Measurements from ENCODE around the gene CD4.

The CD4 gene

GRCh38 chr12:6752921-6753771, 36.2 kb upstream of the CD4 start, which contains the start of gene MLF2:
TSS of gene MLF2 (minus strand) at chr12:6753141. CDS start at chr12:6752334, 807 bp downstream.
- Histone ChIP-seq H3K9ac (ENCODE audit: low read depth, low read length) (peak within 1 kb of the TSS; percentile 78), H3K9me3 (ENCODE audit: insufficient read depth, low read depth, low read length) (no peaks in the 10 kb centered on the region), H3K27me3 (ENCODE audit: insufficient read depth, low read length) (no peaks in the 10 kb centered on the region), H3K27ac (ENCODE audit: low read depth, low read length) (peak within 1 kb of the TSS; percentile 90), H3K4me1 (ENCODE audit: insufficient read depth, low read length) (peaks cover 7% of the 10 kb centered on the region), H3K4me3 (ENCODE audit: low read length) (peak within 1 kb of the TSS; percentile 65), H3K36me3 (ENCODE audit: insufficient read depth, low read length) (peaks cover 38% of the 10 kb centered on the region)
- under 1% methylated on average over 62 of the region's 62 CpGs for WGBS

GRCh38 chr12:6753772-6754356, 35.5 kb upstream of the CD4 start:
- 1% methylated on average over 7 of the region's 7 CpGs for WGBS
- no peak overlapping the region for H3K27ac ChIP-seq (ENCODE audit: low read depth, low read length)

GRCh38 chr12:6754411-6754810, 34.9 kb upstream of the CD4 start:
- Histone ChIP-seq H3K9me3 (ENCODE audit: insufficient read depth, low read depth, low read length) (no peaks in the 10 kb centered on the region), H3K9ac (ENCODE audit: low read depth, low read length) (no peak overlapping the region), H3K4me1 (ENCODE audit: insufficient read depth, low read length) (peaks cover 7% of the 10 kb centered on the region), H3K36me3 (ENCODE audit: insufficient read depth, low read length) (peaks cover 26% of the 10 kb centered on the region), H3K27ac (ENCODE audit: low read depth, low read length) (no peak overlapping the region), H3K27me3 (ENCODE audit: insufficient read depth, low read length) (no peaks in the 10 kb centered on the region), H3K4me3 (ENCODE audit: low read length) (no peak overlapping the region)
- whole genome bisulfite sequencing, result 91% methylated on average over 2 of the region's 2 CpGs

More at GRCh38 chr12:6753772-6754356, 35.5 kb upstream of the CD4 start:
- H3K4me1 ChIP-seq (ENCODE audit: insufficient read depth, low read length), result peaks cover 7% of the 10 kb centered on the region
- H3K9ac ChIP-seq (ENCODE audit: low read depth, low read length), result no peak overlapping the region
- peak overlapping the region; percentile 28 for H3K4me3 ChIP-seq (ENCODE audit: low read length)
- H3K27me3 ChIP-seq (ENCODE audit: insufficient read depth, low read length), result no peaks in the 10 kb centered on the region
- peaks cover 31% of the 10 kb centered on the region for H3K36me3 ChIP-seq (ENCODE audit: insufficient read depth, low read length)
- H3K9me3 ChIP-seq (ENCODE audit: insufficient read depth, low read depth, low read length), result no peaks in the 10 kb centered on the region

- WGBS, result 87% methylated on average over 8 of the region's 8 CpGs
- no peak overlapping the region for H3K4me3 ChIP-seq (ENCODE audit: low read length)
- H3K9me3 ChIP-seq (ENCODE audit: insufficient read depth, low read depth, low read length), result no peaks in the 10 kb centered on the region
- H3K27ac ChIP-seq (ENCODE audit: low read depth, low read length), result no peak overlapping the region
- H3K27me3 ChIP-seq (ENCODE audit: insufficient read depth, low read length), result no peaks in the 10 kb centered on the region
- no peaks in the 10 kb centered on the region for H3K36me3 ChIP-seq (ENCODE audit: insufficient read depth, low read length)
- H3K4me1 ChIP-seq (ENCODE audit: insufficient read depth, low read length), result peaks cover 7% of the 10 kb centered on the region
- no peak overlapping the region for H3K9ac ChIP-seq (ENCODE audit: low read depth, low read length)
Measured at GRCh38 chr12:6757028-6757690, 32.2 kb upstream of the CD4 start.

GRCh38 chr12:6758506-6759095, 30.7 kb upstream of the CD4 start:
- WGBS, result 84% methylated on average over 9 of the region's 9 CpGs
- Histone ChIP-seq H3K9ac (ENCODE audit: low read depth, low read length) (no peak overlapping the region), H3K27me3 (ENCODE audit: insufficient read depth, low read length) (no peaks in the 10 kb centered on the region), H3K4me3 (ENCODE audit: low read length) (no peak overlapping the region), H3K4me1 (ENCODE audit: insufficient read depth, low read length) (peaks cover 13% of the 10 kb centered on the region), H3K27ac (ENCODE audit: low read depth, low read length) (no peak overlapping the region), H3K9me3 (ENCODE audit: insufficient read depth, low read depth, low read length) (no peaks in the 10 kb centered on the region), H3K36me3 (ENCODE audit: insufficient read depth, low read length) (no peaks in the 10 kb centered on the region)

GRCh38 chr12:6759741-6760140, 29.6 kb upstream of the CD4 start:
- H3K9me3 ChIP-seq (ENCODE audit: insufficient read depth, low read depth, low read length), result no peaks in the 10 kb centered on the region
- H3K27ac ChIP-seq (ENCODE audit: low read depth, low read length), result no peak overlapping the region
- no peaks in the 10 kb centered on the region for H3K36me3 ChIP-seq (ENCODE audit: insufficient read depth, low read length)
- H3K9ac ChIP-seq (ENCODE audit: low read depth, low read length), result no peak overlapping the region
- 84% methylated on average over 5 of the region's 5 CpGs for whole genome bisulfite sequencing
- H3K4me1 ChIP-seq (ENCODE audit: insufficient read depth, low read length), result peaks cover 11% of the 10 kb centered on the region
- no peaks in the 10 kb centered on the region for H3K27me3 ChIP-seq (ENCODE audit: insufficient read depth, low read length)
- no peak overlapping the region for H3K4me3 ChIP-seq (ENCODE audit: low read length)

- Histone ChIP-seq H3K36me3 (ENCODE audit: insufficient read depth, low read length) (no peaks in the 10 kb centered on the region), H3K9ac (ENCODE audit: low read depth, low read length) (peak overlapping the region; percentile 39; the same call in 1 of the 2 replicates), H3K4me3 (ENCODE audit: low read length) (peak overlapping the region; percentile 22), H3K9me3 (ENCODE audit: insufficient read depth, low read depth, low read length) (no peaks in the 10 kb centered on the region), H3K4me1 (ENCODE audit: insufficient read depth, low read length) (peaks cover 22% of the 10 kb centered on the region), H3K27me3 (ENCODE audit: insufficient read depth, low read length) (no peaks in the 10 kb centered on the region), H3K27ac (ENCODE audit: low read depth, low read length) (peak overlapping the region; percentile 80)
- 77% methylated on average over 4 of the region's 4 CpGs for WGBS
Measured at GRCh38 chr12:6763380-6763779, 25.9 kb upstream of the CD4 start.

GRCh38 chr12:6764011-6764828, 25.1 kb upstream of the CD4 start:
- Histone ChIP-seq H3K9ac (ENCODE audit: low read depth, low read length) (peak overlapping the region; percentile 39; the same call in 1 of the 2 replicates), H3K36me3 (ENCODE audit: insufficient read depth, low read length) (peaks cover under 1% of the 10 kb centered on the region), H3K27ac (ENCODE audit: low read depth, low read length) (peak overlapping the region; percentile 80), H3K4me3 (ENCODE audit: low read length) (peak overlapping the region; percentile 96), H3K4me1 (ENCODE audit: insufficient read depth, low read length) (peaks cover 30% of the 10 kb centered on the region), H3K9me3 (ENCODE audit: insufficient read depth, low read depth, low read length) (no peaks in the 10 kb centered on the region), H3K27me3 (ENCODE audit: insufficient read depth, low read length) (no peaks in the 10 kb centered on the region)
- WGBS, result 6% methylated on average over 15 of the region's 16 CpGs

- Histone ChIP-seq H3K36me3 (ENCODE audit: insufficient read depth, low read length) (peaks cover 10% of the 10 kb centered on the region), H3K27ac (ENCODE audit: low read depth, low read length) (peak overlapping the region; percentile 75), H3K9ac (ENCODE audit: low read depth, low read length) (peak overlapping the region; percentile 42; the same call in 1 of the 2 replicates), H3K27me3 (ENCODE audit: insufficient read depth, low read length) (no peaks in the 10 kb centered on the region), H3K4me3 (ENCODE audit: low read length) (peak overlapping the region; percentile 96), H3K9me3 (ENCODE audit: insufficient read depth, low read depth, low read length) (no peaks in the 10 kb centered on the region), H3K4me1 (ENCODE audit: insufficient read depth, low read length) (peaks cover 35% of the 10 kb centered on the region)
- 22% methylated on average over 7 of the region's 7 CpGs for WGBS
Measured at GRCh38 chr12:6765048-6765633, 24.2 kb upstream of the CD4 start.
